Stimulated activated CD8-positive, alpha-beta memory T cell treated with anti-CD3 and anti-CD28 coated beads, Interleukin-15, amount 100 ng/mL, for 1 hour (primary cell): Measurements from ENCODE around the gene MAPK10.

Source experiments
- DNase-seq: peaks from one replicate; pipeline ENCODE4 v3.0.0-alpha.2; 2020; ENCODE audit warnings: low read depth

The MAPK10 gene

GRCh38 chr4:86274642-86275041, 85.2 kb downstream of the MAPK10 start:
- no peak for DNase-seq

- no peak for DNase-seq
Measured at GRCh38 chr4:86272669-86273068, 87.2 kb downstream of the MAPK10 start.

GRCh38 chr4:86271057-86271456, 88.8 kb downstream of the MAPK10 start:
- no peak for DNase-seq

- no peak for DNase-seq
Measured at GRCh38 chr4:86269354-86269753, 90.5 kb downstream of the MAPK10 start.

- no peak for DNase-seq
Measured at GRCh38 chr4:86264241-86264640, 95.6 kb downstream of the MAPK10 start.

GRCh38 chr4:86261636-86262035, 98.2 kb downstream of the MAPK10 start:
- DNase-seq = no peak

GRCh38 chr4:86256086-86256485, 103.8 kb downstream of the MAPK10 start:
- DNase-seq = no peak

GRCh38 chr4:86250619-86251018, 109.2 kb downstream of the MAPK10 start:
- no peak for DNase-seq

GRCh38 chr4:86250006-86250405, 109.8 kb downstream of the MAPK10 start:
- DNase-seq = no peak

- DNase-seq = no peak
Measured at GRCh38 chr4:86249074-86249473, 110.8 kb downstream of the MAPK10 start.

- no peak for DNase-seq
Measured at GRCh38 chr4:86247906-86248305, 111.9 kb downstream of the MAPK10 start.

GRCh38 chr4:86247320-86247719, 112.5 kb downstream of the MAPK10 start:
- DNase-seq = no peak

GRCh38 chr4:86243750-86244149, 116.1 kb downstream of the MAPK10 start:
- DNase-seq = no peak

GRCh38 chr4:86242677-86243076, 117.2 kb downstream of the MAPK10 start:
- no peak for DNase-seq

GRCh38 chr4:86235549-86235948, 124.3 kb downstream of the MAPK10 start:
- DNase-seq = no peak

GRCh38 chr4:86233681-86234080, 126.2 kb downstream of the MAPK10 start:
- DNase-seq = no peak

GRCh38 chr4:86233090-86233489, 126.8 kb downstream of the MAPK10 start:
- no peak for DNase-seq

- no peak for DNase-seq
Measured at GRCh38 chr4:86223472-86223871, 136.4 kb downstream of the MAPK10 start.

- DNase-seq = no peak
Measured at GRCh38 chr4:86221002-86221401, 138.9 kb downstream of the MAPK10 start.

- DNase-seq = no peak
Measured at GRCh38 chr4:86220121-86220520, 139.7 kb downstream of the MAPK10 start.

- DNase-seq = no peak
Measured at GRCh38 chr4:86218746-86219473, 140.9 kb downstream of the MAPK10 start.

GRCh38 chr4:86203176-86203575, 156.7 kb downstream of the MAPK10 start:
- no peak for DNase-seq

GRCh38 chr4:86185659-86186058, 174.2 kb downstream of the MAPK10 start:
- no peak for DNase-seq

- DNase-seq = no peak
Measured at GRCh38 chr4:86184901-86185285, 175.0 kb downstream of the MAPK10 start.
